GM18517 (cell line): ENCODE measurements around the gene SPG21.
"Not testable (repeated sequence)": the region's sequence is repeated elsewhere in the genome, so short reads cannot be mapped to it uniquely, and the experiment has no call there.

Experiments
- ATAC-seq: cut with Tn5 transposase; IDR thresholded peaks from one replicate; pipeline ENCODE4 v1.9.1; 2021; ENCODE audit warnings: mild to moderate bottlenecking, moderate library complexity; ENCODE audit not compliant: unreplicated experiment

The SPG21 gene, protein sequence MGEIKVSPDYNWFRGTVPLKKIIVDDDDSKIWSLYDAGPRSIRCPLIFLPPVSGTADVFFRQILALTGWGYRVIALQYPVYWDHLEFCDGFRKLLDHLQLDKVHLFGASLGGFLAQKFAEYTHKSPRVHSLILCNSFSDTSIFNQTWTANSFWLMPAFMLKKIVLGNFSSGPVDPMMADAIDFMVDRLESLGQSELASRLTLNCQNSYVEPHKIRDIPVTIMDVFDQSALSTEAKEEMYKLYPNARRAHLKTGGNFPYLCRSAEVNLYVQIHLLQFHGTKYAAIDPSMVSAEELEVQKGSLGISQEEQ

DNA sequence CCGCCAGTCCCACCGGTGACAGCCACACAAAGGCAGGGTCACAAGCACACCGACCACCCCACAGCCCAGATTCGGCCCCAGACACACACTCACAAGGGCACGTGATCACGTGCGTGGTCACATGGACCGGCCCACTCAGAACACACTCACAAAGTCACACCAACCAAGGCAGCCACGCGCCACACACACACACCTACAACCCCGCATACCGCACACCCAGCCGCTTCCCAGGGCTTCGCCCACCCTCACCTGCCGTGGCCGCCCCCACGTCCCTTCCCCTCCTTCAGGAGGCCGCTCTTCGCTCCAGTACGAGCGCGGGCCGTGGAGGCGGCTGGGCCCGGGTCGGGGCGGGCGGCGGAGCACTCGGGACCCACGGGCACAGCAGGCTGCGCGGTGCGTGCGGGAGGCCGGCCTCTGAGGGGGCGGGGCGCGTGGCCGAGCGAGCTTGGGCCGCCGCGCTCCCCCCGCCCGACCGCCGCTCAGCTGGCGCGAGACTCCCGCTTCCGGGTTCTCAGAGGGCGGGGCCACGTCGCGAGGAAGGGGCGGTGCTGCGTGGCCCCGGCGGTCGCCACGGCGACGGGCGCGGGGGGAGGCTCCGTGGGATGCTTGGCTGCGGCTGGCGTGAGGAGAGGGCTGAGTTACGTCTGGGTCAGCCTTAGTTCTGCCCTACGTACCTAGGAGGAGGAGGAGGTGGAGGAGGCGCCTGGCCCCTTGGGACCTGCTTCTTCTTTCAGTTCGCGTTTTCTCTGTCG lies at the start of gene SPG21:
Gene SPG21, minus strand, starts transcription at position 499 of the 752 bp plus-strand sequence. CDS start 6,345 bp downstream, outside the sequence.
- peak; percentile 93 for ATAC-seq

- ATAC-seq = no peak
Observed at GRCh38 chr15:65038836-65039235, 49.1 kb upstream of the SPG21 start.

DNA sequence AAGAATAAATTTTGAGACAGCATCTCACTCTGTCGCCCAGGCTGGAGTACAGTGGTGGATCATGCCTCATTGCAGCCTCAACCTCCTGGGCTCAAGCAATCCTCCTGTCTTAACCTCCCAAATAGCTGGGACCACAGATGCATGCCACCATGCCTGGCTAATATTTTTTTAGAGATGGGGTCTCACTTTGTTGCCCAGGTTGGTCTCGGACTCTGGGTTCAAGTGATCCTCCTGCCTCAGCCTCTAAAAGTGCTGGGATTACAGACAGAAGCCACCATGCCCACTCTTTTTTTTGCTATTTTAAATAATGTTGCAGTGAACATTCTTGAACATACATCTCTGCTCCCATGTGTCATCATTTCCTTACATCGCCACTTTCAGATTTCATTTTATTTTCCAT lies 48.7 kb upstream of the SPG21 start:
- no peak for ATAC-seq

- ATAC-seq = no peak
Observed at GRCh38 chr15:65037309-65037708, 47.6 kb upstream of the SPG21 start.

DNA sequence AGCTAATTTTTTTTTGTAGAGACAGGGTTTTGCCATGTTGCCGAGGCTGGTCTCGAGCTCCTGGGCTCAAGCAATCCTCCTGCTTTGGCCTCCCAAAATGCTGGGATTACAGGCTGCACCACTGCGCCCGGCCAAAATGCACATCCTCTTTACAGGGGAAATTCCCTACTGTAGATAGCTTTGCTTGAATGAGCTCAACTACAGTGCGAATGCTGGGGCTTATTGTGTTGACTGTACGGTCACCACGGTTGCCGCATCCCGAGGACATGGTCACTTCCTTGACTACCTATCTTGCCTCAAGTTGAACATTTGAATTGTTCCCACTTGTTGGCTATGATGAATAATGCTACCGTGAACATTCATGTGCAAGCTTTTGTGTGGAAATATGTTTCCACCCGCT lies 45.0 kb upstream of the SPG21 start:
- no peak for ATAC-seq

- no peak for ATAC-seq
Observed at GRCh38 chr15:65033659-65034269, 44.0 kb upstream of the SPG21 start.

- no peak for ATAC-seq
Observed at GRCh38 chr15:65032801-65033537, 43.3 kb upstream of the SPG21 start.

DNA sequence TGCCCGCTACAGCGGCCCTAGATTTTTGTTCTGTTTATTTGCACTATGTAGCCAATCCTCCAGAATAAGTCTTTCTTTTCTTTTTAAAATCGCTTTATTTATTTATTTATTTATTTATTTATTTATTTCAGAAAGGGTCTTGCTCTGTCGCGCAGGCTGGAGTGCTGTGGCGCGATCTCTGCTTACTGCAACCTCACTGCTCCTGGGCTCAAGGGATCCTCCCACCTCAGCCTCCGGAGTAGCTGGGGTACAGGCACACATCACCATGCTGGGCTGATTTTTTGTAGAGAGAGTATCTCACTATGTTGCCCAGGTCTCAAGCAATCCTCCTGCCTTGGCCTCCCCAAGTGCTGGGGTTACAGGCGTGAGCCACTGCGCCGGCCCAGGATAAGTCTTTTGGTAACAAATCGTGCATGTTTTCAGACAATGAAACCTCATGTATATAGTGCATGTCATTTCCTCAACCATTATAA lies 40.1 kb upstream of the SPG21 start:
- no peak for ATAC-seq

GRCh38 chr15:65028921-65029735 lies 39.4 kb upstream of the SPG21 start, which contains the start of gene MTFMT:
TSS of gene MTFMT (minus strand) at chr15:65029639. CDS start at chr15:65029613, 26 bp downstream.
- ATAC-seq = peak; percentile 45

DNA sequence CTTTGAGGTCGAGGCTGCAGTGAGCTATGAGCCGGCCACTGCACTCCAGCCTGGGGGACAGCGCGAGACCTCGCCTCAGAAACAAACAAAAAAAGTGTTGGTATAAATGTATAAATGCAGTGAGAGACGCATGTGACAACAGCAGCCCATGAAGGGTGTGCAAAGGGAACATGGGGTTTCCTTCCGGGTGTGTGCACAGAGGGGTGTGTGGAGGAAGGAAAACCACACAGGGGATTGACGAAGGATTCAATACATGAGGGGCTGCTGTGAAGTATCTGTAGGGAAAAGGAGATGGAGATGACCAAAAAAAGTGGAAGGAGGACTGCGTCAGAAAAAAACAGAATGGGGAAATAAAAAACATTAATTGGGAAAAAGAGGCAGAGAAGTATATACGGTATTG lies 38.6 kb upstream of the SPG21 start:
- ATAC-seq = no peak

- no peak for ATAC-seq
Observed at GRCh38 chr15:65027593-65027992, 37.9 kb upstream of the SPG21 start.

DNA sequence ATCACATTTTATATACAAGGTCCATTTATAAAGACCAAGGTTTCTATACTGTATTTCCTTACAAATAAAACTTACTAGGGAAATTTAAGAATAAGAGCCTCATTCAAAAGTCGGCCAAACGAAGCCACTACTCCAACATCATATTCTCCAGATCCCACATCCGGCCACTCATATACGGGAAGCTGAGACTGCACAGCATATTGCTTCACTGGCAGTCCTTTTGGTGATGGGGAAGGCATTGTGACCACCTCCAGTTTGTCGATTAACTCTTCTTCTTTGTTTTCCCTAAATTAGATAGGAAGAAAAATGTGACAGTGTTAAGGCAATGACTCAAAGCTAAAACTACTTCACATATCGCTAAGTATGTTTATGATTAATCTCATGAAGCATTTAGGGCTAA lies 37.0 kb upstream of the SPG21 start:
- no peak for ATAC-seq

- no peak for ATAC-seq
Observed at GRCh38 chr15:65021488-65021887, 31.8 kb upstream of the SPG21 start.

DNA sequence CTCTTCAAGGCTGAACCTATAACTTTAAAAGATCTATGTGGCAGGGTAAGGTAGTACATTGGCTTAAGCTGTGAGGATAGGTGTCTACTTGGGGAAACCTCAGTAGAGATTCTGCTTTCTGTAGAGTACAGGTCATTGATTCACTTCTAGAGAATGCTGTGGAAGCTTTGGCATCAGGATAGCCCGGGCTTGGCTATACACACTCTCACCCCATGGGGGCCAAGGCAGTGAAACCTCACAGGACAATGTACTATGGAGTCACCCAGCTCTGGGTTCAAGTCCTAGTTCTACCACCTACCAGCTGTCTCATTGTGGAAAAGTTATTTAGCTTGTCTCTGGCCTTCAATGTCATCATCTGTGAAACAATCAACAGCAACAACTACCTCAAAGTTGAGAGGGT lies 30.7 kb upstream of the SPG21 start:
- ATAC-seq = no peak

GRCh38 chr15:65011198-65011597 lies 21.5 kb upstream of the SPG21 start:
- ATAC-seq = not testable (repeated sequence)

GRCh38 chr15:65008983-65009382 lies 19.3 kb upstream of the SPG21 start:
- no peak for ATAC-seq

DNA sequence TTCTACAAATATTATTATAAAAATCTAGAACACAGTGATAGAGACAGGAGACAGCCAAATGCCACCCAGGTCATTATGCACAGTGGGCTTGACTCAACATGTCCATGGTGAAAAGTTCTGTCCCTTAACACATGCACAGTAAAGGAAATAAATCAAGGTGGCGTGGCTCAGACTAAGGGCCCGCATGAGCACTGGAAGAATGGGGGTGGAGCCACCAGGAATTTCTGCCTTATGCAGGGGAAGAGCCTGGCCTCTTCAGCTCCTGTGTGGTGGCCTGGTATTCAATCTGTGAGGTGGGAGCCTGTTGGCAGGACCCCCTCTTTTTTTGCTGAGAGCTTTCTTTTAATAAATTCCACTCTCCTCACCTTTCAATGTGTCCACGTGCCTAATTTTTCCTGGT lies 17.2 kb upstream of the SPG21 start:
- ATAC-seq = no peak

DNA sequence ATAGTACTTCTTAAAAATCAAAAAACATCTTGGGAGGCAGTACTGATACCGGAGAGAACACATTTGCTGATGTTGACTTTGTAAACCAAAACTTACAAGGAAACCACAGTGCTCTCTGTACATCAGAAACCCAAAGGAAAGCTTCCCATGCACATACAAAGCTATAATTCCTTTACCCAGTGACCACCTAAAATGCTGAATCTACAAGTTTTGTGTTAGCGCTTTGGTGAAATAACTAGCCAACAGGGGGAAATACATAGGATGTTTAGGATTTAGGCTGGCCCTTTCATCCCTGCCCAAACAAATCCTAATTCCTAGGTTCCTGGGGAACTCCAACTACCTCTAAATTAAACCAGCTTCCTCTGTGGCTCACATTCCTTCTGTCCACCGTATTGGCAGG lies 15.3 kb upstream of the SPG21 start:
- no peak for ATAC-seq

DNA sequence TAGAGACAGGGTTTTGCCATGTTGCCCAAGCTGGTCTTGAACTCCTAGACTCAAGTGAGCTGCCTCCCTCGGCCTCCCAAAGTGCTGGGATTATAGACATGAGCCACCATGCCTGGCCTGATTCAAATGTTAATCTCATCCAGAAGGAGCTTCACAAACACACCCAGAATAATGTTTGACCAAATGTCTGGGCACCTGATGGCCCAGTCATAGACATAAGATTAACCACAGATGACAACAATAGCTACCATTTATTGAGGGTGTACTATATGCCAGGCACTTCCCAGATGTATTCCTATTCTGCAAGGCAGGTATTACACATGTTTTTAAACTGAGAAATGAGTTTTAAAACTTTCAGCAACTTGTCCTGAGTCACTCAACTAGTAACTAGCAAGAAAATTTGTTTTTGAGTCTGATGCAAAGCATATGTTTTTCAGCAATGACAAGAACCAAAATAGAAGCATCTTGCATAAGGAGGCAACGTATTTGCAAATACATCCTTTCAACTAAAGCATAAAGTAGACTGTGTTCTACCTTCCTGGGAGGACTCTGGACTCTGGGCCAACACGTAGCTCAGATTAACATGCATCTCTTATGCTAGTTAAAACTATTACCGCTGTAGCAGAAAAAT lies 8.1 kb upstream of the SPG21 start:
- no peak for ATAC-seq

DNA sequence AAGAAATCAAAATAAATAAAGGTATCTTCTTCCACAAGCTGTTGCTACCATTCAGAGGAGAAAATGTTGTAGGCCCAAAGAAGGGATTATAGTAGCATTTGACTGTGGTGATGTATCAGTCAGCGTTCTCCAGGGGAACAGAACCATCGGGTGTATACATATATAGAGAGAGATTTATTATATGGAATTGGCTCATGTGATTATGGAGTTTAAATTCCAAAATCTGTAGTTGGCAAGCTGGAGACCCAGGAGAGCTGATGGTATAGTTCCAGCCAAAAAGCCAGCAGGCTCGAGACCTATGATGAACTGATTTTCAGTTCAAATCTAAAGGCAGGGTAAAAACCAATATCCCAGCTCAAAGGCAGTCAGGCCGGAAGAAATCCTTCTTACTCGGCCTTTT lies 7.4 kb upstream of the SPG21 start:
- no peak for ATAC-seq
